WTC11 (cell line): Measurements from ENCODE around the gene TBC1D19. TPM values are rescaled to one million over a fixed set of nuclear protein-coding genes. Genes with fewer than 3 reads are reported as not detected.

ENCODE experiments used
- ATAC-seq: fragments of 200-7000 bp; cut with Tn5 transposase; 2 replicates; pipeline ENCODE4 v1.10.0; 2021; ENCODE audit warnings: mild to moderate bottlenecking, moderate library complexity
- CTCF ChIA-PET: fragments of 300-600 bp; sonication (Branson Sonifier 250); formaldehyde crosslinking; loops from one replicate; lab custom pipeline; 2021; ENCODE audit warnings: antibody characterized with exemption; lab: Charles Lee
- POLR2A ChIA-PET: fragments of 350-600 bp; sonication (Branson Sonifier 250); formaldehyde crosslinking; loops from one replicate; lab custom pipeline; 2021; ENCODE audit warnings: antibody characterized with exemption; lab: Charles Lee
- DNase-seq: peaks from one replicate; pipeline ENCODE4 v3.0.0; 2021; ENCODE audit warnings: low spot score
- H3K27ac Mint-ChIP-seq: 2 replicates; pipeline ENCODE4 v1.8.0; 2021; ENCODE audit warnings: mixed read lengths
- H3K27me3 Mint-ChIP-seq: 2 replicates; pipeline ENCODE4 v1.8.0; 2021; ENCODE audit warnings: low read depth, mild to moderate bottlenecking, moderate library complexity, mixed read lengths
- H3K36me3 Mint-ChIP-seq: 2 replicates; pipeline ENCODE4 v1.8.0; 2021; ENCODE audit warnings: mixed read lengths
- H3K4me1 Mint-ChIP-seq: 2 replicates; pipeline ENCODE4 v1.8.0; 2022; ENCODE audit warnings: mixed read lengths
- H3K4me3 Mint-ChIP-seq: 2 replicates; pipeline ENCODE4 v1.8.0; 2021; ENCODE audit warnings: mild to moderate bottlenecking, moderate library complexity, mixed read lengths
- H3K9me3 Mint-ChIP-seq: 2 replicates; pipeline ENCODE4 v1.8.0; 2021; ENCODE audit warnings: mixed read lengths
- CBFB ChIP-seq: sonication (generic); formaldehyde crosslinking; IDR thresholded peaks from 2 replicates; pipeline ENCODE4 v1.8.1; 2022; ENCODE audit warnings: mild to moderate bottlenecking, low read depth, missing genetic modification reagents
- GRHL2 ChIP-seq: fragments of 250-450 bp; sonication (Bioruptor Pico); IDR thresholded peaks from 2 replicates; pipeline ENCODE4 v1.8.0; 2022; ENCODE audit warnings: mild to moderate bottlenecking, moderate library complexity; ENCODE audit not compliant: insufficient replicate concordance, severe bottlenecking
- MXD4 ChIP-seq: fragments of 250-450 bp; sonication (Bioruptor Pico); IDR thresholded peaks from 2 replicates; pipeline ENCODE4 v1.8.0; 2021; ENCODE audit warnings: mild to moderate bottlenecking, moderate library complexity, borderline replicate concordance
- RORB ChIP-seq: fragments of 250-450 bp; sonication (Bioruptor Pico); IDR thresholded peaks from 2 replicates; pipeline ENCODE4 v1.9.0; 2021; ENCODE audit warnings: mild to moderate bottlenecking
- total RNA-seq: library from RNA; stranded (reverse); gene quantifications from 3 replicates; pipeline ENCODE4 v1.2.3, GENCODE V29; 2021
- TF ChIP-seq, protein P1 (sequence below): sonication (generic); formaldehyde crosslinking; IDR thresholded peaks from 2 replicates; pipeline ENCODE4 v1.8.0; 2022; ENCODE audit warnings: missing genetic modification reagents
- TF ChIP-seq, protein P2 (sequence below): sonication (generic); formaldehyde crosslinking; IDR thresholded peaks from 2 replicates; pipeline ENCODE4 v1.8.1; 2022; ENCODE audit warnings: low read depth, missing genetic modification reagents, borderline replicate concordance
- TF ChIP-seq, protein P3 (sequence below): fragments of 250-450 bp; sonication (Bioruptor Pico); IDR thresholded peaks from 2 replicates; pipeline ENCODE4 v1.9.0; 2021; ENCODE audit warnings: mild to moderate bottlenecking
- TF ChIP-seq, protein P4 (sequence below): sonication (generic); formaldehyde crosslinking; IDR thresholded peaks from 2 replicates; pipeline ENCODE4 v1.8.0; 2022; ENCODE audit warnings: mild to moderate bottlenecking, missing genetic modification reagents
- TF ChIP-seq, protein P5 (sequence below): sonication (generic); formaldehyde crosslinking; IDR thresholded peaks from 2 replicates; pipeline ENCODE4 v1.8.1; 2022; ENCODE audit warnings: low read depth, mild to moderate bottlenecking, moderate library complexity, missing genetic modification reagents, borderline replicate concordance
- TF ChIP-seq, protein P6 (sequence below): fragments of 200-600 bp; IDR thresholded peaks from 2 replicates; pipeline ENCODE4 v1.8.0; 2022; ENCODE audit warnings: antibody characterized with exemption

Gene TBC1D19
- total RNA-seq, 1 experiment from 2014 or later: 2.1 TPM

DNA sequence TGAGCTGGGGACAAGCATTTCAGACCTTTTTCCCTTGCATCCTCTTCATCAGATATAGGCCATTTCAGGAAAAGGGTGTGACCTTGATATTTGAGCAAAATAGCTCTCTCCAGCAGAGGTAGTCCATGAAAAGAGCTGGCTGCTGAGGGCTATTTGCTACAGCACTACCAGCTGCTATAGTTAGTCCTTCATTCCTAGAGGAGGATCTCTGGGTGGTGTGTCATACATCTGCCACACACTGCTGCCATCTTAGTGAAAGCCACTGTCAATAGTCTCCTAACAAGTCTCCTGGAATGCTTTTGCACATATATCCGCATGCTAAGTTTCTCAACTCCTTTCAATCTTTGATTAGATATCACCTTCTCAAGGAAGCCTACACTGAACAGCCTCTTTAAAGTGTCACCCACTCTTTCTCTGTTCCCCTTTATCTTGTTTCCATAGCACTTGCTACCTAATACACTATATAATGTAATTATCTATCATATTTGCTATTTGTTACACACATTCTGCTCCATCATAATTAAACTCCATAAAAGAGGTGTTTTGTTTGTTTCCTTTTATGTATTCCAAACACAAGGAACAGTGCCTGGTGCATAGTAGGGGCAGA is 131.9 kb downstream of the TBC1D19 start (continued):
- TF ChIP-seq, protein P1, sequence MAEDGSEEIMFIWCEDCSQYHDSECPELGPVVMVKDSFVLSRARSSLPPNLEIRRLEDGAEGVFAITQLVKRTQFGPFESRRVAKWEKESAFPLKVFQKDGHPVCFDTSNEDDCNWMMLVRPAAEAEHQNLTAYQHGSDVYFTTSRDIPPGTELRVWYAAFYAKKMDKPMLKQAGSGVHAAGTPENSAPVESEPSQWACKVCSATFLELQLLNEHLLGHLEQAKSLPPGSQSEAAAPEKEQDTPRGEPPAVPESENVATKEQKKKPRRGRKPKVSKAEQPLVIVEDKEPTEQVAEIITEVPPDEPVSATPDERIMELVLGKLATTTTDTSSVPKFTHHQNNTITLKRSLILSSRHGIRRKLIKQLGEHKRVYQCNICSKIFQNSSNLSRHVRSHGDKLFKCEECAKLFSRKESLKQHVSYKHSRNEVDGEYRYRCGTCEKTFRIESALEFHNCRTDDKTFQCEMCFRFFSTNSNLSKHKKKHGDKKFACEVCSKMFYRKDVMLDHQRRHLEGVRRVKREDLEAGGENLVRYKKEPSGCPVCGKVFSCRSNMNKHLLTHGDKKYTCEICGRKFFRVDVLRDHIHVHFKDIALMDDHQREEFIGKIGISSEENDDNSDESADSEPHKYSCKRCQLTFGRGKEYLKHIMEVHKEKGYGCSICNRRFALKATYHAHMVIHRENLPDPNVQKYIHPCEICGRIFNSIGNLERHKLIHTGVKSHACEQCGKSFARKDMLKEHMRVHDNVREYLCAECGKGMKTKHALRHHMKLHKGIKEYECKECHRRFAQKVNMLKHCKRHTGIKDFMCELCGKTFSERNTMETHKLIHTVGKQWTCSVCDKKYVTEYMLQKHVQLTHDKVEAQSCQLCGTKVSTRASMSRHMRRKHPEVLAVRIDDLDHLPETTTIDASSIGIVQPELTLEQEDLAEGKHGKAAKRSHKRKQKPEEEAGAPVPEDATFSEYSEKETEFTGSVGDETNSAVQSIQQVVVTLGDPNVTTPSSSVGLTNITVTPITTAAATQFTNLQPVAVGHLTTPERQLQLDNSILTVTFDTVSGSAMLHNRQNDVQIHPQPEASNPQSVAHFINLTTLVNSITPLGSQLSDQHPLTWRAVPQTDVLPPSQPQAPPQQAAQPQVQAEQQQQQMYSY (CRISPR knock-in tag): no peak
- TF ChIP-seq, protein P2, sequence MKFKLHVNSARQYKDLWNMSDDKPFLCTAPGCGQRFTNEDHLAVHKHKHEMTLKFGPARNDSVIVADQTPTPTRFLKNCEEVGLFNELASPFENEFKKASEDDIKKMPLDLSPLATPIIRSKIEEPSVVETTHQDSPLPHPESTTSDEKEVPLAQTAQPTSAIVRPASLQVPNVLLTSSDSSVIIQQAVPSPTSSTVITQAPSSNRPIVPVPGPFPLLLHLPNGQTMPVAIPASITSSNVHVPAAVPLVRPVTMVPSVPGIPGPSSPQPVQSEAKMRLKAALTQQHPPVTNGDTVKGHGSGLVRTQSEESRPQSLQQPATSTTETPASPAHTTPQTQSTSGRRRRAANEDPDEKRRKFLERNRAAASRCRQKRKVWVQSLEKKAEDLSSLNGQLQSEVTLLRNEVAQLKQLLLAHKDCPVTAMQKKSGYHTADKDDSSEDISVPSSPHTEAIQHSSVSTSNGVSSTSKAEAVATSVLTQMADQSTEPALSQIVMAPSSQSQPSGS (CRISPR knock-in tag): no peak

DNA sequence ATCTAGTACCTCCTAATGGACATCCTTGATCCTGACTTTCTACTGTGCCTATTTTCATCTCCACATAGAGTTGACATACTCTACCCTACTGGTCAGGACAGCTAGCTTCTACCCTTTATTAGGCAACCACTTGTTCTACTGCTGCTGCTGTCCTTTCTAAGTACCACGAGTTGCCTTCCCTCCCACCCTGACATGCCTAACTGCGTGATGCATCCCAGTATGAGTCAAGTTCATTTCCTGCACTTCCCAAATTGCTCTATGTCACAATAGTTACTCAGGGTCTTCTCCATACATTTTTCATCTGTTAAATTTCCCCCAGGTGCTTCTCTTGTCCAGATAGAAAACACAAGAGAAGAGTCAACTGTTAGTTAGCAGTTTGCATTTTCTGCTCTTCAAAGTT is 133.4 kb downstream of the TBC1D19 start:
- Mint-ChIP-seq H3K4me1 (no peaks in the 10 kb centered on the region), H3K27me3 (no peaks in the 10 kb centered on the region), H3K9me3 (no peaks in the 10 kb centered on the region), H3K36me3 (no peaks in the 10 kb centered on the region), H3K4me3 (no peak overlapping the region), H3K27ac (no peak overlapping the region)
- ChIA-PET CTCF (no interaction called here), POLR2A (no interaction called here)
- no peak for DNase-seq
- TF ChIP-seq, protein P2 (CRISPR knock-in tag): no peak
- TF ChIP-seq RORB (no peak), CBFB (CRISPR knock-in tag) (no peak), GRHL2 (CRISPR knock-in tag) (no peak)
- TF ChIP-seq, protein P3, sequence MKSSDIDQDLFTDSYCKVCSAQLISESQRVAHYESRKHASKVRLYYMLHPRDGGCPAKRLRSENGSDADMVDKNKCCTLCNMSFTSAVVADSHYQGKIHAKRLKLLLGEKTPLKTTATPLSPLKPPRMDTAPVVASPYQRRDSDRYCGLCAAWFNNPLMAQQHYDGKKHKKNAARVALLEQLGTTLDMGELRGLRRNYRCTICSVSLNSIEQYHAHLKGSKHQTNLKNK: no peak
- TF ChIP-seq, protein P4, sequence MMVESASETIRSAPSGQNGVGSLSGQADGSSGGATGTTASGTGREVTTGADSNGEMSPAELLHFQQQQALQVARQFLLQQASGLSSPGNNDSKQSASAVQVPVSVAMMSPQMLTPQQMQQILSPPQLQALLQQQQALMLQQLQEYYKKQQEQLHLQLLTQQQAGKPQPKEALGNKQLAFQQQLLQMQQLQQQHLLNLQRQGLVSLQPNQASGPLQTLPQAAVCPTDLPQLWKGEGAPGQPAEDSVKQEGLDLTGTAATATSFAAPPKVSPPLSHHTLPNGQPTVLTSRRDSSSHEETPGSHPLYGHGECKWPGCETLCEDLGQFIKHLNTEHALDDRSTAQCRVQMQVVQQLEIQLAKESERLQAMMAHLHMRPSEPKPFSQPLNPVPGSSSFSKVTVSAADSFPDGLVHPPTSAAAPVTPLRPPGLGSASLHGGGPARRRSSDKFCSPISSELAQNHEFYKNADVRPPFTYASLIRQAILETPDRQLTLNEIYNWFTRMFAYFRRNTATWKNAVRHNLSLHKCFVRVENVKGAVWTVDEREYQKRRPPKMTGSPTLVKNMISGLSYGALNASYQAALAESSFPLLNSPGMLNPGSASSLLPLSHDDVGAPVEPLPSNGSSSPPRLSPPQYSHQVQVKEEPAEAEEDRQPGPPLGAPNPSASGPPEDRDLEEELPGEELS (CRISPR knock-in tag): no peak
- TF ChIP-seq, protein P5, sequence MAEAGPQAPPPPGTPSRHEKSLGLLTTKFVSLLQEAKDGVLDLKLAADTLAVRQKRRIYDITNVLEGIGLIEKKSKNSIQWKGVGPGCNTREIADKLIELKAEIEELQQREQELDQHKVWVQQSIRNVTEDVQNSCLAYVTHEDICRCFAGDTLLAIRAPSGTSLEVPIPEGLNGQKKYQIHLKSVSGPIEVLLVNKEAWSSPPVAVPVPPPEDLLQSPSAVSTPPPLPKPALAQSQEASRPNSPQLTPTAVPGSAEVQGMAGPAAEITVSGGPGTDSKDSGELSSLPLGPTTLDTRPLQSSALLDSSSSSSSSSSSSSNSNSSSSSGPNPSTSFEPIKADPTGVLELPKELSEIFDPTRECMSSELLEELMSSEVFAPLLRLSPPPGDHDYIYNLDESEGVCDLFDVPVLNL (CRISPR knock-in tag): no peak
- no peak for ATAC-seq

DNA sequence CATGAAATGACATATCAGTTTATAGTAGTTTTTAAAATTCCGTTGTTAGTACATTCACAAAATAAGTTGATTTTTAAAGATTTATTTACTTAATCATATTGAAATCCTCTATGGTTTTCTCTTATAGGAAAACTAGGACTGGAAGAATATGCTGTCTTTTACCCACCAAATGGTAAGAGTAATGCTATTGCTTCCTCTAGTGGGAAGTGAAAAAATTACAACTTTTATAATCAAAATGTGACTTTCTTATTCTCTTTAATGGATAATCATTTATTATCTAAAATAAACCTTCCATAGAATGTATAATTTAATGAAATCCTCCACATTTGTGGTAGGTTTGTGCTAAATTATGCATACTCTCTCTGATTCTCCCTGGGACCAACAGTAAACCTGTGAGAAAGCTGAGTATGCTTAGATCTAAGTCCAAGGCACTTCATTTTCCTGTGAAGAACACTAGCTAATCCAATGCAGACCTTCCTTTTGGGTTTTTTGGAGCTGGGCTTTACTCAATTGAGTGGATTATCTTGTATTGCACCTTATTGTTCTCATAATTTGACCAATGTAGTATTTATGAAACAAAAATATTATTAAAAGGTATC is 136.2 kb downstream of the TBC1D19 start:
- H3K27me3 Mint-ChIP-seq: no peaks in the 10 kb centered on the region
- no peaks in the 10 kb centered on the region for H3K36me3 Mint-ChIP-seq
- ChIA-PET CTCF (interaction anchor here (1.2 to 1.4 kb wide), 2 partner anchors 259 to 261 kb away, joined by 3 to 5 read pairs; no protein-coding TSS in a partner anchor), POLR2A (no interaction called here)
- no peak overlapping the region for H3K27ac Mint-ChIP-seq
- DNase-seq (no peak), ATAC-seq (no peak; the same call in 1 of the 2 replicates)
- no peak overlapping the region for H3K4me3 Mint-ChIP-seq
- TF ChIP-seq, protein P6, sequence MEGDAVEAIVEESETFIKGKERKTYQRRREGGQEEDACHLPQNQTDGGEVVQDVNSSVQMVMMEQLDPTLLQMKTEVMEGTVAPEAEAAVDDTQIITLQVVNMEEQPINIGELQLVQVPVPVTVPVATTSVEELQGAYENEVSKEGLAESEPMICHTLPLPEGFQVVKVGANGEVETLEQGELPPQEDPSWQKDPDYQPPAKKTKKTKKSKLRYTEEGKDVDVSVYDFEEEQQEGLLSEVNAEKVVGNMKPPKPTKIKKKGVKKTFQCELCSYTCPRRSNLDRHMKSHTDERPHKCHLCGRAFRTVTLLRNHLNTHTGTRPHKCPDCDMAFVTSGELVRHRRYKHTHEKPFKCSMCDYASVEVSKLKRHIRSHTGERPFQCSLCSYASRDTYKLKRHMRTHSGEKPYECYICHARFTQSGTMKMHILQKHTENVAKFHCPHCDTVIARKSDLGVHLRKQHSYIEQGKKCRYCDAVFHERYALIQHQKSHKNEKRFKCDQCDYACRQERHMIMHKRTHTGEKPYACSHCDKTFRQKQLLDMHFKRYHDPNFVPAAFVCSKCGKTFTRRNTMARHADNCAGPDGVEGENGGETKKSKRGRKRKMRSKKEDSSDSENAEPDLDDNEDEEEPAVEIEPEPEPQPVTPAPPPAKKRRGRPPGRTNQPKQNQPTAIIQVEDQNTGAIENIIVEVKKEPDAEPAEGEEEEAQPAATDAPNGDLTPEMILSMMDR: peak; percentile 38; the same call in 1 of the 2 replicates
- TF ChIP-seq MXD4 (CRISPR knock-in tag): no peak
- H3K9me3 Mint-ChIP-seq: no peaks in the 10 kb centered on the region
- H3K4me1 Mint-ChIP-seq: no peaks in the 10 kb centered on the region
